GM23248 (cell line): ENCODE data around the gene RBBP8NL.

Experiments
- EZH2 ChIP-seq: fragments of 200-600 bp; sonication (generic); IDR thresholded peaks from 2 replicates; pipeline ENCODE4 v1.6.1; 2018; ENCODE audit warnings: antibody characterized with exemption, mild to moderate bottlenecking; ENCODE audit not compliant: insufficient read depth, poor library complexity, severe bottlenecking
- EZH2phosphoT487 ChIP-seq: fragments of 200-600 bp; sonication (generic); IDR thresholded peaks from 2 replicates; pipeline ENCODE4 v1.6.1; 2018; ENCODE audit warnings: antibody characterized with exemption, moderate library complexity, mild to moderate bottlenecking, low read depth; ENCODE audit not compliant: insufficient read depth

- TF ChIP-seq EZH2phosphoT487 (no peak), EZH2 (no peak)
Observed at GRCh38 chr20:62460678-62461077, 33.3 kb upstream of the RBBP8NL start.
